Pancreas (tissue), 10 donors: ENCODE data around the gene TMEM135. TPM values are rescaled to one million over a fixed set of nuclear protein-coding genes. Genes with fewer than 3 reads are reported as not detected.
A peak's percentile ranks its signal among the peaks of the same experiment; 100 is the strongest.
"Not testable (repeated sequence)": the region's sequence is repeated elsewhere in the genome, so short reads cannot be mapped to it uniquely, and the experiment has no call there.

Experiments
- ATAC-seq, 4 donors: fragments of 200-7000 bp; cut with Tn5 transposase; one replicate each; pipeline versions ENCODE4 v1.8.0 to v1.9.1; 2020; ENCODE audit warnings: mild to moderate bottlenecking in 4 of 4, moderate library complexity in 4 of 4
- DNase-seq, 6 donors: peaks; one replicate each; pipeline ENCODE4 v3.0.0-alpha.2; 2020
- FAIRE-seq: peaks from 2 replicates; lab custom pipeline; 2012; peaks lifted over from hg19 to GRCh38; lab: Jason Lieb, UNC
- H3K27ac ChIP-seq, 4 donors: fragments of 200-600 bp; sonication (generic); 1 replicate in 3 of 4; 2 replicates in 1 of 4; pipeline versions ENCODE4 v1.5.0 to v1.8.0; 2020
- H3K27me3 ChIP-seq, 4 donors: fragments of 200-600 bp; one replicate each; pipeline ENCODE4 v1.8.0; 2021
- H3K36me3 ChIP-seq, 3 donors: fragments of 200-600 bp; sonication (generic) in 1 of 3; one replicate each; pipeline versions ENCODE4 v1.5.0 to v1.8.0; 2020 to 2021
- H3K4me1 ChIP-seq, 3 donors: fragments of 200-600 bp; one replicate each; pipeline ENCODE4 v1.8.0; 2021
- H3K4me3 ChIP-seq, 4 donors: fragments of 200-600 bp; sonication (generic) in 2 of 4; one replicate each; pipeline versions ENCODE4 v1.5.0 to v1.8.0; 2020 to 2021
- H3K9me3 ChIP-seq, 4 donors: fragments of 200-600 bp; one replicate each; pipeline ENCODE4 v1.8.0; 2021
- WGBS, 2 donors: extraction: QIAGEN DNeasy Blood & Tissue Kit; methylation state at CpG; one replicate each; pipeline ENCODE4 v1.1.7; 2013; 5-methylcytosine and 5-hydroxymethylcytosine counted together
- intact Hi-C, 3 donors: fragments of 100-400 bp; cut with DNase I; formaldehyde crosslinking; loops; one replicate each; pipeline versions ENCODE4 v1.11.1 to v1.14.2; 2022
- polyA plus RNA-seq, 2 donors: library from polyadenylated mRNA; stranded (reverse); fragments of 200-250 nt; gene quantifications; one replicate each; pipeline ENCODE4 v1.2.3, GENCODE V29; 2013
- total RNA-seq, 6 donors: library from RNA; stranded (reverse); fragmentation: NEBNext Ultra II Directional in 4 of 6; extraction: Animal tissue kit (Norgen Biotek cat#: 25700) in 4 of 6; gene quantifications; one replicate each; pipeline versions ENCODE4 v1.2.1 to v1.2.4, GENCODE V29; 2021 to 2023
- TF ChIP-seq, protein P1 (sequence below), 4 donors: fragments of 200-600 bp; sonication (generic) in 3 of 4; IDR thresholded peaks; one replicate each; pipeline versions ENCODE4 v1.5.0 to v1.8.0; 2021; ENCODE audit warnings: antibody characterized with exemption in 4 of 4
- donor health status: healthy with polysubstance abuse.
- donor health status: DM: no; HTN: no; CAD: no; lungs with moderate emphysema.
- donor health status: DM: no; HTN: no; CAD: no.
- donor health status: control.
- donor health status: control.
- donor health status: Bipolar disorder and iron deficiency.
- donor health status: DM: yes; HTN: yes; CAD: no.
- donor health status: DM: no; HTN: no; CAD: no.
- donor health status: DM: no; HTN: no; CAD: no.
- donor health status: DM: yes; HTN: yes; CAD: no.

The TMEM135 gene
- total and polyA plus RNA-seq, 8 donors, result 2.6 to 10.1 (median 8.0) TPM

DNA sequence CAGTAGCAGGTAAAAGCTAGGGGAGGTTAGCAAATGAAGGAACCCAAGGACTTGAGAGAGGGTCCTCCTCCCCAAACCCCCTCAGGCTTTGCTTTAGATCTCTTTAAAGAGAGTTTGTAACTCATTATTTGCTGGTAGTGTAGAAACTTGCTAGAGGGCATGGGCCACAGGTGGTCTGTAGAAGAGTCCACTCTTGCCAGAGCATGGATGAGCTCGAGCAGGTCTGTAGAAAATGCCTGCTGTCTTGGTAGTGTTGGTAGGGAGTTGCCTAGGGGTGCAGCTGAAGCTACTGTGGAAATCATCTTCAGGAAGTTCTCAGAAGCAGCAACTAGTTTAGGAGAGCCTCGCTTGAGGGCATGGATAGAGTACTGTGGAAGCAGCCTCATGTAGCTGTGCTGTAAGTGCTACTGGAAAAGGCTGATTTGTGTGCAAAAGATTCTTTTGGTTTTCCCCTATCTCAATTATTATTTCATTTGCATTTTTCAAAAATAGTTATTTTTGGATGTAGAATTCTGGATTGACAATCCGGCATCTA, 104.3 kb downstream of the TMEM135 start:
- H3K36me3 ChIP-seq, result no peaks in the 10 kb centered on the region
- no peak overlapping the region for H3K4me3 ChIP-seq
- ATAC-seq, result no peak
- no peak for DNase-seq
- no peaks in the 10 kb centered on the region for H3K4me1 ChIP-seq
- H3K27me3 ChIP-seq, result no peaks in the 10 kb centered on the region
- no peak overlapping the region for H3K27ac ChIP-seq
- no peak for FAIRE-seq
- intact Hi-C loops, result no loop called here
- TF ChIP-seq, protein P1, sequence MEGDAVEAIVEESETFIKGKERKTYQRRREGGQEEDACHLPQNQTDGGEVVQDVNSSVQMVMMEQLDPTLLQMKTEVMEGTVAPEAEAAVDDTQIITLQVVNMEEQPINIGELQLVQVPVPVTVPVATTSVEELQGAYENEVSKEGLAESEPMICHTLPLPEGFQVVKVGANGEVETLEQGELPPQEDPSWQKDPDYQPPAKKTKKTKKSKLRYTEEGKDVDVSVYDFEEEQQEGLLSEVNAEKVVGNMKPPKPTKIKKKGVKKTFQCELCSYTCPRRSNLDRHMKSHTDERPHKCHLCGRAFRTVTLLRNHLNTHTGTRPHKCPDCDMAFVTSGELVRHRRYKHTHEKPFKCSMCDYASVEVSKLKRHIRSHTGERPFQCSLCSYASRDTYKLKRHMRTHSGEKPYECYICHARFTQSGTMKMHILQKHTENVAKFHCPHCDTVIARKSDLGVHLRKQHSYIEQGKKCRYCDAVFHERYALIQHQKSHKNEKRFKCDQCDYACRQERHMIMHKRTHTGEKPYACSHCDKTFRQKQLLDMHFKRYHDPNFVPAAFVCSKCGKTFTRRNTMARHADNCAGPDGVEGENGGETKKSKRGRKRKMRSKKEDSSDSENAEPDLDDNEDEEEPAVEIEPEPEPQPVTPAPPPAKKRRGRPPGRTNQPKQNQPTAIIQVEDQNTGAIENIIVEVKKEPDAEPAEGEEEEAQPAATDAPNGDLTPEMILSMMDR (IDR thresholded peaks at IDR 0.05), result no peak
- no peaks in the 10 kb centered on the region for H3K9me3 ChIP-seq
- WGBS, 2 donors, result 77 to 97% methylated on average over 3 of the region's 3 CpGs

DNA sequence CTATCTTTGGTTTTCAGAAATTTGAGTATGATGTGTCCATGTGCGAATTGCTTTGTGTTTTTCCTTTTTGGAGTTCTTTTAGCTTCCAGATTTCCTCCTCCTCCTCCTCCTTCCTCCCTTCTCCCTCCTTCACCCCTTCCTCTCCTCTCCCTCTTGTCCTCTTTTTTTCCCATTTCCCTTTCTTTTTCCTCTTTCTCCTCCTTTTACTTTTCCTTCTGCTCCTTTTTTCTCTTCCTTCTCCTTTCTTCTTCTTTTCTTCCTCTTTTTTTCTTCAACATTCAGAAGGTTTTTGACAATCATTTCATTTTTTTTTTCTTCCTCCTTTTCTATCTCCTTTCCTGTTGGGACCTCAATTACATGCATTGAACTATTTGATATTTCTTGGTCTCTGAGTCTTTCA, 104.9 kb downstream of the TMEM135 start:
- no peak overlapping the region for H3K4me3 ChIP-seq
- H3K9me3 ChIP-seq, result no peaks in the 10 kb centered on the region
- no peaks in the 10 kb centered on the region for H3K27me3 ChIP-seq
- TF ChIP-seq, protein P1 (IDR thresholded peaks at IDR 0.05), result no peak
- DNase-seq, result no peak
- H3K27ac ChIP-seq, result no peak overlapping the region
- no peaks in the 10 kb centered on the region for H3K4me1 ChIP-seq
- intact Hi-C loops, result no loop called here
- FAIRE-seq, result no peak
- no peak for ATAC-seq
- H3K36me3 ChIP-seq, result no peaks in the 10 kb centered on the region
- 95 to 100% methylated on average over 1 of the region's 1 CpG for WGBS, 2 donors

DNA sequence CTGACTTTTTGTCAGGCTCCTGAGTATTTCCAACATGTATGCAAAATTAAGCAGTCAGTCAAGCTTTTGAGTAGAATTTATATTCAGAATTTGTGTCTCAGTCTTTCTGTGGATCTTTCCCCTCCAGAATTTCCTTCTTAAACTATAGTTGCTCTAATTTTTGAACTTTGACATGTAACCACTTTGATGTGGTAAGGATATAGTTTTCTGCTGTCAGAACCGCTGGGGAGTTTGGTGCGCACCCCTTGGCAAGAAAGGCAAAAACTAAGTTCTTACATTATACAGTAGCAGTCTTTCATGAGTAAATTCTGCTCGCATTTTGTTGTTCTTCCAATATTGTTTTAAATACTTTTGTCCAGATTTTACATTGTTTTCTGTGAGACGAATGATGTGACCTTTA, 105.9 kb downstream of the TMEM135 start:
- no peaks in the 10 kb centered on the region for H3K4me1 ChIP-seq
- TF ChIP-seq, protein P1 (IDR thresholded peaks at IDR 0.05), result no peak
- ATAC-seq, result no peak
- FAIRE-seq, result no peak
- H3K27ac ChIP-seq, result no peak overlapping the region
- no peaks in the 10 kb centered on the region for H3K9me3 ChIP-seq
- intact Hi-C loops, result no loop called here
- H3K27me3 ChIP-seq, result no peaks in the 10 kb centered on the region
- WGBS, 2 donors, result 75 to 89% methylated on average over 4 of the region's 4 CpGs
- H3K4me3 ChIP-seq, result no peak overlapping the region
- no peaks in the 10 kb centered on the region for H3K36me3 ChIP-seq
- no peak for DNase-seq

DNA sequence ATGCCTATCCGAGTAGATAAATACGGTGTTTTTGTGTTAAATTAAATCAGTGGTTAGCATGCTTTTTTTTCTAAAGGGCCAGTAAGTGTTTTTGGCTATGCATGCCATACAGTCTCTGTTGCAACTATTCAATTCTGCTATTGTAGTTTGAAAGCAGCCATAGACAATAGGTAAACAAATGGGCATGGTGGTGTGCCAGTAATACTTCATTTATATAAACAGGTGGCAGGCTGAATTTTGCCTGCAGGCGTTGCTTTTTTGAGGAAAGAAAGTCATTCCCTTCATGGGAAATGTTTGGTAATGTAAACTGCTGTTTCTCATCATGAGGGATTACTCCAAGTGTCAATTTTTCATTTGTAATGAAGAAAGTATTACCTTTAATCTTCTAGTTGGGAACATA, 106.5 kb downstream of the TMEM135 start:
- Histone ChIP-seq H3K27me3 (no peaks in the 10 kb centered on the region), H3K9me3 (no peaks in the 10 kb centered on the region), H3K4me3 (no peak overlapping the region), H3K4me1 (no peaks in the 10 kb centered on the region), H3K27ac (no peak overlapping the region), H3K36me3 (no peaks in the 10 kb centered on the region)
- TF ChIP-seq, protein P1 (IDR thresholded peaks at IDR 0.05), result no peak
- FAIRE-seq, result no peak
- WGBS, 2 donors, result 41 to 42% methylated on average over 3 of the region's 3 CpGs
- no peak for DNase-seq
- intact Hi-C loops, result no loop called here
- no peak for ATAC-seq

DNA sequence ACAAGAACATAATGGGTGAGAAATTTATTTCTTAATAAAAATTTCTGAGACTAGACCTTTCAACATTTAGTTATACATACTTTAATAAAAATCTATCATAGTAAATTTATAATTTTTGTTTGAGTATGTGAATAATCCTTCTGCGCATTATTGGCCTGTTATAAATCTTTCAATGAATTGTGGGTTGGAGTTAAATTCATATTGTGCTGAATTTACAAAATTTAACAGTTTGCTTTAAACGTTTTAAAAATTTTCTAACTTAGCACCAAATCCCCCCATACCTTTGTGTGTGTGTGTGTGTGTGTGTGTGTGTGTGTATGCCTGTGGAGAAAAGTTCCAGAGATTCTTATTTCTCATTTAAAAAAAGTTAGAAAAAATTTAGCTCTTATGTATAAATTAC, 111.0 kb downstream of the TMEM135 start:
- peak; percentile 54 for FAIRE-seq
- ATAC-seq, result no peak
- Histone ChIP-seq H3K27ac (no peak overlapping the region), H3K9me3 (no peaks in the 10 kb centered on the region), H3K4me3 (no peak overlapping the region), H3K4me1 (no peaks in the 10 kb centered on the region), H3K36me3 (no peaks in the 10 kb centered on the region), H3K27me3 (no peaks in the 10 kb centered on the region)
- DNase-seq, result no peak
- WGBS, 2 donors, result 75 to 85% methylated on average over 2 of the region's 2 CpGs
- TF ChIP-seq, protein P1 (IDR thresholded peaks at IDR 0.05), result no peak
- intact Hi-C loops, result no loop called here

DNA sequence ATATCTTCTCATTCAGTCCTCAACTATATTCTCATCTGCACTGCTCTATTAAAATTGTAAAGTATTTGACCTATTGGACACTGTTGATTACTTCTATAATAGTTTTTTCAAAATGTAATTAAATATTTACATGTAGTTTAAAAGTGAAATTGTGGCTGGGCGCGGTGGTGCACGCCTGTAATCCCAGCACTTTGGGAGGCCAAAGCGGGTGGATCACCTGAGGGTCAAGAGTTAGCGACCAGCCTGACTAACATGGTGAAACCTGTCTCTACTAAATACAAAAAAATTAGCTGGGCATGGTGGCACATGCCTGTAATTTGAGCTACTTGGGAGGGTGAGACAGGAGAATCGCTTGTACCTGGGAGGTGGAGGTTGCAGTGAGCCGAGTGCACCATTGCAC, 112.0 kb downstream of the TMEM135 start:
- 91 to 99% methylated on average over 7 of the region's 7 CpGs for WGBS, 2 donors
- FAIRE-seq, H3K27me3 ChIP-seq, DNase-seq, H3K4me3 ChIP-seq, ATAC-seq, H3K4me1 ChIP-seq, H3K27ac ChIP-seq, H3K9me3 ChIP-seq, H3K36me3 ChIP-seq, intact Hi-C loops: not testable (repeated sequence)
